Fibroblast of skin of scalp (primary cell): ENCODE measurements around the gene OR2A12. TPM values are rescaled to one million over a fixed set of nuclear protein-coding genes. Genes with fewer than 3 reads are reported as not detected.
"Not testable (repeated sequence)": the region's sequence is repeated elsewhere in the genome, so short reads cannot be mapped to it uniquely, and the experiment has no call there.

ENCODE experiments used
- DNase-seq: peaks from one replicate; pipeline ENCODE4 v3.0.0-alpha.2; 2013
- polyA plus RNA-seq, 2 experiments: library from polyadenylated mRNA; unstranded; fragments of 120-200 nt; gene quantifications; one replicate each; pipeline ENCODE4 v1.2.1, GENCODE V29; 2013; ENCODE audit not compliant: insufficient read length in 2 of 2

OR2A12 gene
- polyA plus RNA-seq (2013, experiment 1 of 2; ENCODE audit: insufficient read length) = not detected
- polyA plus RNA-seq (2013, experiment 2 of 2; ENCODE audit: insufficient read length) = not detected

- no peak for DNase-seq
Observed at GRCh38 chr7:144085978-144086377, at the start of gene OR2A12. OR2A12 (plus strand) TSS chr7:144086278; CDS start chr7:144095108, 8,830 bp downstream.

- no peak for DNase-seq
Observed at GRCh38 chr7:144036302-144036885, 49.7 kb upstream of the OR2A12 start.

- DNase-seq = peak; percentile 4
Observed at GRCh38 chr7:144037414-144038035, 48.6 kb upstream of the OR2A12 start.

GRCh38 chr7:144038887-144039286, 47.2 kb upstream of the OR2A12 start:
- no peak for DNase-seq

GRCh38 chr7:144048648-144049047, 37.4 kb upstream of the OR2A12 start, which contains the start of gene OR2A5:
OR2A5 (plus strand) TSS chr7:144048948; CDS start chr7:144050402, 1,454 bp downstream.
- no peak for DNase-seq

- DNase-seq = no peak
Observed at GRCh38 chr7:144049491-144049890, 36.6 kb upstream of the OR2A12 start.

GRCh38 chr7:144050093-144050492, 36.0 kb upstream of the OR2A12 start:
- DNase-seq = no peak

- DNase-seq = not testable (repeated sequence)
Observed at GRCh38 chr7:144050884-144051283, 35.2 kb upstream of the OR2A12 start.

- DNase-seq = no peak
Observed at GRCh38 chr7:144057954-144058353, 28.1 kb upstream of the OR2A12 start.

GRCh38 chr7:144063710-144064109, 22.4 kb upstream of the OR2A12 start:
- DNase-seq = no peak

GRCh38 chr7:144069511-144069910, 16.6 kb upstream of the OR2A12 start, which contains the start of gene OR2A25:
OR2A25 (plus strand) TSS chr7:144069811; CDS start chr7:144074220, 4,409 bp downstream.
- no peak for DNase-seq

- no peak for DNase-seq
Observed at GRCh38 chr7:144069953-144070352, 16.1 kb upstream of the OR2A12 start.

GRCh38 chr7:144074374-144074773, 11.7 kb upstream of the OR2A12 start:
- DNase-seq = no peak

GRCh38 chr7:144086730-144087129, 652 bp downstream of the OR2A12 start:
- DNase-seq = no peak

- DNase-seq = no peak
Observed at GRCh38 chr7:144087230-144087629, 1.2 kb downstream of the OR2A12 start.

GRCh38 chr7:144090667-144091066, 4.6 kb downstream of the OR2A12 start:
- DNase-seq = no peak

GRCh38 chr7:144098776-144099175, 12.7 kb downstream of the OR2A12 start:
- DNase-seq = no peak

GRCh38 chr7:144100607-144101006, 14.5 kb downstream of the OR2A12 start:
- no peak for DNase-seq

GRCh38 chr7:144102041-144102440, 16.0 kb downstream of the OR2A12 start:
- no peak for DNase-seq

- DNase-seq = no peak
Observed at GRCh38 chr7:144105211-144105610, 19.1 kb downstream of the OR2A12 start.

- no peak for DNase-seq
Observed at GRCh38 chr7:144109283-144109682, 23.2 kb downstream of the OR2A12 start, which contains the start of gene OR2A2. OR2A2 (plus strand) TSS chr7:144109583; CDS start chr7:144109583, 0 bp downstream.

GRCh38 chr7:144110272-144110671, 24.2 kb downstream of the OR2A12 start:
- no peak for DNase-seq

- DNase-seq = no peak
Observed at GRCh38 chr7:144113651-144114050, 27.6 kb downstream of the OR2A12 start.

- DNase-seq = no peak
Observed at GRCh38 chr7:144118341-144118740, 32.3 kb downstream of the OR2A12 start.
